GM12891 (cell line): ENCODE results near the gene COPG2.
"Not testable (repeated sequence)": the region's sequence is repeated elsewhere in the genome, so short reads cannot be mapped to it uniquely, and the experiment has no call there.

Experiments used
- DNase-seq: peaks from one replicate; pipeline ENCODE4 v3.0.0; 2011; ENCODE audit warnings: low spot score; ENCODE audit not compliant: insufficient read length
- FAIRE-seq: peaks from 2 replicates; lab custom pipeline; 2011; peaks lifted over from hg19 to GRCh38; lab: Jason Lieb, UNC
- PAX5 ChIP-seq: IDR thresholded peaks from 2 replicates; pipeline ENCODE4 v1.6.1; 2011; ENCODE audit warnings: low read length, moderate library complexity, mild to moderate bottlenecking; ENCODE audit not compliant: insufficient read depth, severe bottlenecking
- POLR2A ChIP-seq: IDR thresholded peaks from 2 replicates; pipeline ENCODE4 v1.6.1; 2011; ENCODE audit warnings: low read depth, low read length, control low read depth
- POLR2AphosphoS5 ChIP-seq: IDR thresholded peaks from 2 replicates; pipeline ENCODE4 v1.6.1; 2011; ENCODE audit warnings: low read depth, low read length, control low read depth
- POU2F2 ChIP-seq: IDR thresholded peaks from 2 replicates; pipeline ENCODE4 v1.6.1; 2011; ENCODE audit warnings: low read depth, mild to moderate bottlenecking, control low read depth, low read length, moderate library complexity
- SPI1 ChIP-seq: IDR thresholded peaks from 2 replicates; pipeline ENCODE4 v1.6.1; 2011; ENCODE audit warnings: low read depth, low read length, control low read depth
- TAF1 ChIP-seq: IDR thresholded peaks from 2 replicates; pipeline ENCODE4 v1.6.1; 2011; ENCODE audit warnings: low read depth, low read length, control low read depth

The COPG2 gene

GRCh38 chr7:130566898-130567280 is 101.7 kb downstream of the COPG2 start:
- TF ChIP-seq POU2F2: no peak
- no peak for TF ChIP-seq SPI1
- TF ChIP-seq POLR2AphosphoS5: no peak
- TF ChIP-seq POLR2A: no peak
- no peak for TF ChIP-seq PAX5
- FAIRE-seq (no peak), DNase-seq (no peak)

- FAIRE-seq (no peak), DNase-seq (no peak)
- TF ChIP-seq SPI1 (no peak), PAX5 (no peak)
Observed at GRCh38 chr7:130566168-130566897, 102.2 kb downstream of the COPG2 start.

GRCh38 chr7:130560972-130561371 is 107.6 kb downstream of the COPG2 start:
- TF ChIP-seq TAF1: no peak
- TF ChIP-seq SPI1: peak; percentile 99
- FAIRE-seq (no peak), DNase-seq (peak; percentile 41)

GRCh38 chr7:130559184-130559583 is 109.4 kb downstream of the COPG2 start:
- no peak for TF ChIP-seq POLR2AphosphoS5
- TF ChIP-seq POLR2A: no peak
- no peak for TF ChIP-seq TAF1
- TF ChIP-seq POU2F2: no peak
- TF ChIP-seq PAX5: no peak
- no peak for TF ChIP-seq SPI1
- DNase-seq (no peak), FAIRE-seq (no peak)

- no peak for FAIRE-seq
- DNase-seq: no peak
- no peak for TF ChIP-seq SPI1
- no peak for TF ChIP-seq POLR2A
Observed at GRCh38 chr7:130554481-130554880, 114.1 kb downstream of the COPG2 start.

GRCh38 chr7:130553398-130554029 is 115.0 kb downstream of the COPG2 start:
- FAIRE-seq: no peak
- no peak for TF ChIP-seq SPI1
- TF ChIP-seq POLR2AphosphoS5: no peak
- TF ChIP-seq PAX5: no peak
- no peak for DNase-seq

- TF ChIP-seq POLR2A (no peak), PAX5 (no peak), POLR2AphosphoS5 (no peak), POU2F2 (no peak), TAF1 (no peak), SPI1 (no peak)
- DNase-seq: no peak
- no peak for FAIRE-seq
Observed at GRCh38 chr7:130544356-130544755, 124.2 kb downstream of the COPG2 start.

GRCh38 chr7:130543487-130544010 is 125.0 kb downstream of the COPG2 start:
- no peak for DNase-seq
- TF ChIP-seq POLR2AphosphoS5 (no peak), POLR2A (no peak), PAX5 (no peak), POU2F2 (no peak), TAF1 (no peak), SPI1 (no peak)
- FAIRE-seq: no peak

- not testable (repeated sequence) for DNase-seq, FAIRE-seq
Observed at GRCh38 chr7:130542297-130542696, 126.3 kb downstream of the COPG2 start.

GRCh38 chr7:130541287-130541686 is 127.3 kb downstream of the COPG2 start:
- FAIRE-seq, DNase-seq: not testable (repeated sequence)

- not testable (repeated sequence) for DNase-seq, FAIRE-seq
Observed at GRCh38 chr7:130537894-130538293, 130.7 kb downstream of the COPG2 start.
